ENCODE results near the gene PRDM4. TPM values are rescaled to one million over a fixed set of nuclear protein-coding genes. Genes with fewer than 3 reads are reported as not detected.

PRDM4 gene
- total and polyA plus RNA-seq, 2 of the 4 experiments (the other 2 are of a cell fraction): 20.1 to 26.7 TPM

- Histone ChIP-seq H2AK9ac (replicated peaks; ENCODE audit: low read depth, low read length, poor library complexity) (no peak overlapping the region), H3K4me3 (ENCODE audit: insufficient read depth, low read depth, low read length) (no peak overlapping the region), H3K23ac (ENCODE audit: low read depth, low read length) (no peak overlapping the region), H3K56ac (ENCODE audit: extremely low read depth, insufficient read depth, low read length) (no peak overlapping the region), H4K91ac (ENCODE audit: insufficient read depth, low read depth, low read length) (no peak overlapping the region), H3K79me1 (ENCODE audit: low read depth in 1 of 2, low read length in 2 of 2) (no peaks in the 10 kb centered on the region), H3K27me3 (ENCODE audit: control insufficient read depth, insufficient read depth, low read length) (peaks cover 7% of the 10 kb centered on the region), H2BK120ac (ENCODE audit: low read depth, low read length) (no peak overlapping the region), H4K5ac (ENCODE audit: low read depth, low read length) (no peak overlapping the region), H3K9me1 (ENCODE audit: insufficient read depth, low read length) (no peaks in the 10 kb centered on the region), H4K20me1 (ENCODE audit: insufficient read depth, low read length) (no peaks in the 10 kb centered on the region), H3K9me3 (ENCODE audit: control insufficient read depth, insufficient read depth, low read length) (no peaks in the 10 kb centered on the region), H3K4ac (ENCODE audit: low read depth, low read length) (no peak overlapping the region), H3K4me1 (ENCODE audit: control insufficient read depth, insufficient read depth, low read length) (no peaks in the 10 kb centered on the region), H3K4me2 (ENCODE audit: low read depth, low read length) (no peak overlapping the region), H2BK15ac (ENCODE audit: low read depth, low read length) (no peak overlapping the region), H3K18ac (ENCODE audit: low read depth, low read length) (no peak overlapping the region), H2AK5ac (ENCODE audit: low read depth, low read length) (no peak overlapping the region), H2AFZ (replicated peaks; ENCODE audit: low read length, poor library complexity) (no peak overlapping the region), H4K8ac (ENCODE audit: low read depth in 2 of 2, low read length in 2 of 2) (no peak overlapping the region), H3K36me3 (ENCODE audit: control insufficient read depth, insufficient read depth, low read length) (no peaks in the 10 kb centered on the region), H2BK20ac (ENCODE audit: low read depth, low read length) (no peak overlapping the region), H3K14ac (replicated peaks; ENCODE audit: low read depth, low read length) (no peak overlapping the region), H3K27ac (ENCODE audit: insufficient read depth, low read length) (no peak overlapping the region), H2BK5ac (ENCODE audit: low read depth, low read length, poor library complexity, severe bottlenecking) (no peak overlapping the region), H3K9ac (ENCODE audit: low read depth, low read length) (no peak overlapping the region)
- POLR2A ChIA-PET (ENCODE audit: unreplicated experiment): no interaction called here
- in situ Hi-C loops (cut with MboI; ENCODE audit: low sequenced_read_pairs): no loop called here
- CTCF ChIA-PET: no interaction called here
- intact Hi-C loops (cut with micrococcal nuclease): no loop called here
- ATAC-seq (ENCODE audit: low read depth): no peak
- BruUV-seq (replicated peaks): no TSS peak
- dilution Hi-C loops (cut with HindIII; ENCODE audit: low sequenced_read_pairs, unreplicated experiment): no loop called here
- WGBS, 2 experiments (ENCODE audit: extremely low coverage in 2 of 2, insufficient read length in 1 of 2): no CpG with 5 or more reads among the region's 1 CpG
- no peak for TF ChIP-seq RFX5 (IDR thresholded peaks at IDR 0.05; ENCODE audit: low read depth, low read length)
- no peak for TF ChIP-seq RCOR1 (IDR thresholded peaks at IDR 0.05; ENCODE audit: insufficient replicate concordance, low read length)
- no peak for TF ChIP-seq USF2 (IDR thresholded peaks at IDR 0.05; ENCODE audit: low read depth, low read length)
- no peak for TF ChIP-seq POLR2A (IDR thresholded peaks at IDR 0.05; ENCODE audit: low read depth, low read length)
- no peak for TF ChIP-seq NFE2L2 (IDR thresholded peaks at IDR 0.05; ENCODE audit: low read depth, low read length)
- TF ChIP-seq CTCF (conservative IDR thresholded peaks at IDR 0.05; ENCODE audit: low read depth, low read length): no peak
- no peak for TF ChIP-seq MXI1 (IDR thresholded peaks at IDR 0.05; ENCODE audit: borderline replicate concordance, low read depth, low read length)
- no peak for TF ChIP-seq SMC3 (IDR thresholded peaks at IDR 0.05; ENCODE audit: low read depth, low read length)
- no peak for TF ChIP-seq MAFK (IDR thresholded peaks at IDR 0.05; ENCODE audit: low read depth, low read length)
- no peak for TF ChIP-seq BHLHE40 (IDR thresholded peaks at IDR 0.05; ENCODE audit: low read depth, low read length)
- TF ChIP-seq RAD21 (IDR thresholded peaks at IDR 0.05; ENCODE audit: low read length): no peak
- no peak for TF ChIP-seq ELK1 (IDR thresholded peaks at IDR 0.05; ENCODE audit: borderline replicate concordance, low read depth, low read length)
- TF ChIP-seq CEBPB (IDR thresholded peaks at IDR 0.05; ENCODE audit: low read depth, low read length): no peak
- no peak for TF ChIP-seq FOS (IDR thresholded peaks at IDR 0.05; ENCODE audit: low read depth, low read length)
- no peak for TF ChIP-seq MAZ (IDR thresholded peaks at IDR 0.05; ENCODE audit: borderline replicate concordance, low read depth, low read length)
- no peak for TF ChIP-seq CHD1 (IDR thresholded peaks at IDR 0.05; ENCODE audit: low read depth, low read length)
- no peak for DNase-seq
Measured at GRCh38 chr12:107780298-107780697, 19.4 kb upstream of the PRDM4 start.
